Erythroblast (primary cell): ENCODE results near the gene IL3.

Experiments used
- GATA1 ChIP-seq: IDR thresholded peaks from 2 replicates; pipeline ENCODE4 v1.6.1; 2011; ENCODE audit warnings: low read depth, mild to moderate bottlenecking, control low read depth, low read length, moderate library complexity
- POLR2A ChIP-seq: IDR thresholded peaks from 2 replicates; pipeline ENCODE4 v1.6.1; 2011; ENCODE audit warnings: mild to moderate bottlenecking, low read length

DNA sequence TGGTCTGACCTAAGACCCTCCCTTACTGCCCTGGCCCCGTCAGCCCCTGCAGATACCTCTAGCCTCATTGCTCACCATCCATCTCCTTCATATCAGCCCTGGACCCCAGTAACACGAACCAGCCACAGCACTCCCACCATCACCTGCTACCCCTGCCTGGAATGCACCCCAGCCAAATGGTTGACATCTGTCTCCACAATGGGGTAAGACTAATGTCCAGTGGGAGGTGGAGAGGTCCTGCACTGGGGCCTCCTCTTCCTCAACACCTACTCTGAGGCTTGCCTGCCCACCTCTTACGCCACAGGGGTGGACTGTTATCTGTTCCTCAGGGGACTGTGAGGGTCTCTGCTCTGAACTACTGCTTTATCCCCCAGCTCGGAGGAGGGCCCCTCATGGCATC lies 25.2 kb downstream of the IL3 start:
- TF ChIP-seq POLR2A (no peak), GATA1 (no peak)
